ENCODE results near the gene ARHGAP24.

DNA sequence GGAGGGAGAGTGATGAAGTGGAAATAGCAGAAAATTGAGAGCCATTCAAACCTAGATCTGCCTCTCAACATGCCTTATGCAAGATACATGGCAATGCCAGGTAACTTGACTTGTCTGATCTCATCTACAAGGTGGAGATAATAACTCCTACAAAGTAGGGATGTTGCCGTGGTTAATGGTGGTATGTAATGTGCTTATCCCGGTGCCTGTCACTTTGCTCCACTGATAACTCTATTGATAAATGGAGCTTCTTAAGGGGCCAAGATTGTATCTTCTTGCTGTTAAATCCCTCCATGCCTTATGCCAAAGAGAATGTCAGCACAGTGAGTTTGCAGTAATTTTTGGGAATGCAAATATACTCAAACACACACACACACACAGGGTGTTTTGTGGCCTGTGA, 529.1 kb downstream of the ARHGAP24 start:
- TF ChIP-seq, protein P1, sequence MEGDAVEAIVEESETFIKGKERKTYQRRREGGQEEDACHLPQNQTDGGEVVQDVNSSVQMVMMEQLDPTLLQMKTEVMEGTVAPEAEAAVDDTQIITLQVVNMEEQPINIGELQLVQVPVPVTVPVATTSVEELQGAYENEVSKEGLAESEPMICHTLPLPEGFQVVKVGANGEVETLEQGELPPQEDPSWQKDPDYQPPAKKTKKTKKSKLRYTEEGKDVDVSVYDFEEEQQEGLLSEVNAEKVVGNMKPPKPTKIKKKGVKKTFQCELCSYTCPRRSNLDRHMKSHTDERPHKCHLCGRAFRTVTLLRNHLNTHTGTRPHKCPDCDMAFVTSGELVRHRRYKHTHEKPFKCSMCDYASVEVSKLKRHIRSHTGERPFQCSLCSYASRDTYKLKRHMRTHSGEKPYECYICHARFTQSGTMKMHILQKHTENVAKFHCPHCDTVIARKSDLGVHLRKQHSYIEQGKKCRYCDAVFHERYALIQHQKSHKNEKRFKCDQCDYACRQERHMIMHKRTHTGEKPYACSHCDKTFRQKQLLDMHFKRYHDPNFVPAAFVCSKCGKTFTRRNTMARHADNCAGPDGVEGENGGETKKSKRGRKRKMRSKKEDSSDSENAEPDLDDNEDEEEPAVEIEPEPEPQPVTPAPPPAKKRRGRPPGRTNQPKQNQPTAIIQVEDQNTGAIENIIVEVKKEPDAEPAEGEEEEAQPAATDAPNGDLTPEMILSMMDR (IDR thresholded peaks at IDR 0.05; ENCODE audit: poor library complexity) = no peak
- TF ChIP-seq EZH2 (IDR thresholded peaks at IDR 0.05; ENCODE audit: borderline replicate concordance) (no peak), EZH2phosphoT487 (IDR thresholded peaks at IDR 0.05; ENCODE audit: low read depth, severe bottlenecking, unreplicated experiment) (no peak)
